MCF 10A (cell line): ENCODE results near the gene EPS8L3. TPM values are rescaled to one million over a fixed set of nuclear protein-coding genes. Genes with fewer than 3 reads are reported as not detected.

Experiments used
- BruUV-seq: library from RNA; stranded (reverse); fragments of 400-500 nt; replicated peaks from 2 replicates; lab custom pipeline; 2021; lab: Mats Ljungman, UMichigan
- CTCF ChIA-PET: fragments of 300-600 bp; sonication (Branson Sonifier 250); formaldehyde crosslinking; extraction: SDS; loops from one replicate; lab custom pipeline; 2021; ENCODE audit warnings: antibody characterized with exemption, inconsistent platforms; lab: Yijun Ruan, JAX
- POLR2A ChIA-PET: fragments of 300-600, 350-650 bp; sonication (Branson Sonifier 250); formaldehyde crosslinking; extraction: SDS; loops from one replicate; lab custom pipeline; 2020; ENCODE audit warnings: antibody characterized with exemption, inconsistent platforms; lab: Yijun Ruan, JAX
- DNase-seq: peaks from one replicate; pipeline ENCODE4 v3.0.0-alpha.2; 2018; ENCODE audit not compliant: unreplicated experiment
- H3K27ac Mint-ChIP-seq: one replicate; pipeline ENCODE4 v1.8.0; 2022; ENCODE audit warnings: mild to moderate bottlenecking, low read depth, mixed read lengths; ENCODE audit not compliant: unreplicated experiment
- H3K27me3 Mint-ChIP-seq: one replicate; pipeline ENCODE4 v1.8.0; 2022; ENCODE audit warnings: mixed read lengths; ENCODE audit not compliant: insufficient read depth, unreplicated experiment
- H3K36me3 Mint-ChIP-seq: one replicate; pipeline ENCODE4 v1.8.0; 2022; ENCODE audit warnings: mild to moderate bottlenecking, moderate library complexity, mixed read lengths; ENCODE audit not compliant: insufficient read depth, unreplicated experiment
- H3K4me1 Mint-ChIP-seq: one replicate; pipeline ENCODE4 v1.8.0; 2022; ENCODE audit warnings: mixed read lengths; ENCODE audit not compliant: insufficient read depth, unreplicated experiment
- H3K4me3 Mint-ChIP-seq: one replicate; pipeline ENCODE4 v1.8.0; 2022; ENCODE audit warnings: mild to moderate bottlenecking, moderate library complexity, mixed read lengths; ENCODE audit not compliant: unreplicated experiment
- H3K9me3 Mint-ChIP-seq: one replicate; pipeline ENCODE4 v1.8.0; 2022; ENCODE audit warnings: mixed read lengths; ENCODE audit not compliant: unreplicated experiment
- intact Hi-C: fragments of 100-400 bp; cut with micrococcal nuclease; formaldehyde crosslinking; loops from 2 replicates; pipeline ENCODE4 v1.14.1; 2022
- total RNA-seq: library from RNA; stranded (reverse); gene quantifications from 2 replicates; pipeline ENCODE4 v1.2.3, GENCODE V29; 2022
- TF ChIP-seq, protein P1 (sequence below): fragments of 200-600 bp; IDR thresholded peaks from one replicate; pipeline ENCODE4 v1.8.0; 2022; ENCODE audit warnings: antibody characterized with exemption, mild to moderate bottlenecking; ENCODE audit not compliant: unreplicated experiment

EPS8L3 gene
- total RNA-seq, 1 experiment from 2014 or later: not detected

DNA sequence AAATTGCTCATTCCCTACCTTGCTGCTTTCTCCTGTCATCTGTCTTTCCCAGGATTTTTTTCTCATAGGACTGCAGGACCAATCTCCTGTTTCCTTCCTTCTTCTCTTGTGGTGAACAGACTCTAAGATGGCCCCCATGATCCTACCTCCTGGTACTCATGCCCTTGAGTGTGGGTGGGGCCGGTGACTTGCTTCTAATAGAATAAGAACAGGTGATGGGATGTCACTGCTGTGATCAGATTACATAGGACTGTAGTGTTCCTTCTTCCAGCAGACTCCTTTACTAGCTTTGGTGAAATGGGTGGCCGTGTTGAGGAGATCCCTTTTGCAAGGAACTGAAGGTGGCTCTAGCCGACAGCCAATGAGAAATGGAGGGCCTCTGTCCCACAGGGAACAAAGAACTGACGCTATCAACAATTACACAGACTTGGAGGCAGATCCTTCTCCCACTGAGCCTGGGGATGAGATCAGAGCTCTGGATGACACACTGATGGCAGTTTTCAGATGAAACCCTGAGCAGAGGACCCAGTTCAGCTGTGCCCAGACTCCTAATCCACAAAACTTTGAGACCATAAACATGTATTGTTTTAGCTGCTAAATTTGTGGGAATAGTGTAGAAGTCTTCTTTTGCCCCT, 30.4 kb downstream of the EPS8L3 start:
- ChIA-PET CTCF (interaction anchor here (0.7 to 0.9 kb wide), 2 partner anchors 38 to 93 kb away, joined by 3 to 4 read pairs; no protein-coding TSS in a partner anchor), POLR2A (no interaction called here)
- H3K27ac Mint-ChIP-seq: no peak overlapping the region
- H3K4me3 Mint-ChIP-seq: no peak overlapping the region
- no peaks in the 10 kb centered on the region for H3K36me3 Mint-ChIP-seq
- intact Hi-C loops: no loop called here
- H3K27me3 Mint-ChIP-seq: peaks cover 20% of the 10 kb centered on the region
- no peaks in the 10 kb centered on the region for H3K4me1 Mint-ChIP-seq
- TF ChIP-seq, protein P1, sequence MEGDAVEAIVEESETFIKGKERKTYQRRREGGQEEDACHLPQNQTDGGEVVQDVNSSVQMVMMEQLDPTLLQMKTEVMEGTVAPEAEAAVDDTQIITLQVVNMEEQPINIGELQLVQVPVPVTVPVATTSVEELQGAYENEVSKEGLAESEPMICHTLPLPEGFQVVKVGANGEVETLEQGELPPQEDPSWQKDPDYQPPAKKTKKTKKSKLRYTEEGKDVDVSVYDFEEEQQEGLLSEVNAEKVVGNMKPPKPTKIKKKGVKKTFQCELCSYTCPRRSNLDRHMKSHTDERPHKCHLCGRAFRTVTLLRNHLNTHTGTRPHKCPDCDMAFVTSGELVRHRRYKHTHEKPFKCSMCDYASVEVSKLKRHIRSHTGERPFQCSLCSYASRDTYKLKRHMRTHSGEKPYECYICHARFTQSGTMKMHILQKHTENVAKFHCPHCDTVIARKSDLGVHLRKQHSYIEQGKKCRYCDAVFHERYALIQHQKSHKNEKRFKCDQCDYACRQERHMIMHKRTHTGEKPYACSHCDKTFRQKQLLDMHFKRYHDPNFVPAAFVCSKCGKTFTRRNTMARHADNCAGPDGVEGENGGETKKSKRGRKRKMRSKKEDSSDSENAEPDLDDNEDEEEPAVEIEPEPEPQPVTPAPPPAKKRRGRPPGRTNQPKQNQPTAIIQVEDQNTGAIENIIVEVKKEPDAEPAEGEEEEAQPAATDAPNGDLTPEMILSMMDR: no peak
- DNase-seq: no peak
- BruUV-seq: no TSS peak
- no peaks in the 10 kb centered on the region for H3K9me3 Mint-ChIP-seq

GRCh38 chr1:109732390-109732881, 31.3 kb downstream of the EPS8L3 start:
- Mint-ChIP-seq H3K9me3 (no peaks in the 10 kb centered on the region), H3K4me3 (no peak overlapping the region), H3K36me3 (no peaks in the 10 kb centered on the region), H3K4me1 (no peaks in the 10 kb centered on the region), H3K27ac (no peak overlapping the region), H3K27me3 (peaks cover 13% of the 10 kb centered on the region)
- ChIA-PET CTCF (no interaction called here), POLR2A (no interaction called here)
- intact Hi-C loops: no loop called here
- no peak for DNase-seq
- BruUV-seq: no TSS peak
- TF ChIP-seq, protein P1: no peak

DNA sequence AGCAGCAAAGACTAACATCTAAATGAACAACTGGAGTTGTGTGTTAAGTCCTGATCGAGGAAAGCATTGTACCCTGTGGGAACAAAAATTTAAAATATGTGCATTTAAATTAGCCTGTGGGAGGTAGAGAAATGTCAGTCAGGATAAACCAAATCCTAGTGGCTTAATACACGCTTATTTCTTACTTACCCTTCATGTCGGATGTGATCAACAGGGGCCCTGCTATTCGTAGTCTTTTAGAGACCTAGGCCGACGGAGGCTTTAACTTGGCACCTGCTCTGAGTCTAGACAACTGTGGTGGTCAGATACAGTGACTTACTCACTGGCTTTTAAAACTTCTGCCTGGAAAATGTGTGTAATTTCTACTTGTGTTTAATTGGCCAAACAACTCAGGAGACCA, 33.1 kb downstream of the EPS8L3 start:
- CTCF ChIA-PET: interaction anchor here (0.6 kb wide), 1 partner anchor 309 kb away, joined by 3 read pairs; no protein-coding TSS in a partner anchor
- H3K27ac Mint-ChIP-seq: no peak overlapping the region
- no TSS peak for BruUV-seq
- TF ChIP-seq, protein P1: no peak
- no peaks in the 10 kb centered on the region for H3K9me3 Mint-ChIP-seq
- H3K27me3 Mint-ChIP-seq: no peaks in the 10 kb centered on the region
- no peak for DNase-seq
- intact Hi-C loops: no loop called here
- POLR2A ChIA-PET: no interaction called here
- H3K4me1 Mint-ChIP-seq: no peaks in the 10 kb centered on the region
- H3K36me3 Mint-ChIP-seq: no peaks in the 10 kb centered on the region
- no peak overlapping the region for H3K4me3 Mint-ChIP-seq

DNA sequence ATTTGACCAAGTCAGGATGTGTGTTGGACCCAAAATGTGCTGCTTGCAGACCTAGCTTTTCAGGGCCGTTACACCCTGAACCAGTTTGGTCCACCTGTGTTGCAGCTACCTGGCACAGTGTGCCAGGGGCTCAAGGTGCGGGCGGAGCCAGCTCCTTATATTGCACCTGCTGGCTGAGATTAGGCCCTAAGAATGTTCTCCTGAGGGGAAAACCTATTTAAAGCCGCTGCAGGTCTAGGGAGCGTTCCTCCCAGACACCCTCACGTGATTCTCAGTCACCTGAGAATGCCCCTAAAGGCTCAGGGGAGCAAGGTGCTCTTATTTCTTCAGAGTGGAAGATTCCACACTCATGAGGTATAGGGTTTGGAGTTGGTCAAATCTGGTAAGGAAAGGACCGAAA, 34.9 kb downstream of the EPS8L3 start:
- Mint-ChIP-seq H3K4me3 (no peak overlapping the region), H3K27me3 (no peaks in the 10 kb centered on the region), H3K27ac (no peak overlapping the region), H3K9me3 (no peaks in the 10 kb centered on the region), H3K4me1 (no peaks in the 10 kb centered on the region), H3K36me3 (no peaks in the 10 kb centered on the region)
- ChIA-PET POLR2A (interaction anchor here (0.7 kb wide), 1 partner anchor 22 kb away, joined by 3 read pairs; no protein-coding TSS in a partner anchor), CTCF (no interaction called here)
- no peak for DNase-seq
- intact Hi-C loops: no loop called here
- BruUV-seq: no TSS peak
- TF ChIP-seq, protein P1: no peak
